Panc1 (cell line): Measurements from ENCODE around the gene SUFU. TPM values are rescaled to one million over a fixed set of nuclear protein-coding genes. Genes with fewer than 3 reads are reported as not detected.

Experiments used
- ATAC-seq: fragments of 200-7000 bp; cut with Tn5 transposase; 2 replicates; pipeline ENCODE4 v1.9.1; 2020; ENCODE audit warnings: mild to moderate bottlenecking, moderate library complexity
- BruUV-seq: library from RNA; stranded (reverse); fragments of 400-500 nt; replicated peaks from 2 replicates; lab custom pipeline; 2021; lab: Mats Ljungman, UMichigan
- CTCF ChIA-PET: fragments of 300-600 bp; sonication (Branson Sonifier 250); formaldehyde crosslinking; loops from one replicate; lab custom pipeline; 2022; ENCODE audit warnings: antibody characterized with exemption; lab: Charles Lee
- POLR2A ChIA-PET: fragments of 300-600 bp; sonication (Branson Sonifier 250); formaldehyde crosslinking; loops from one replicate; lab custom pipeline; 2022; ENCODE audit warnings: antibody characterized with exemption; lab: Charles Lee
- DNase-seq: peaks from one replicate; pipeline ENCODE4 v3.0.0-alpha.2; 2010; ENCODE audit warnings: low read depth, low spot score
- H3K27ac ChIP-seq: 2 replicates; pipeline ENCODE4 v1.5.1; 2011; ENCODE audit warnings: mild to moderate bottlenecking, low read length, inconsistent platforms
- H3K27me3 ChIP-seq: fragments of 200-500 bp; sonication (Bioruptor generic); 2 replicates; pipeline ENCODE4 v1.6.0; 2014; ENCODE audit warnings: low read length, inconsistent platforms; ENCODE audit not compliant: control insufficient read depth, insufficient read depth
- H3K36me3 ChIP-seq: fragments of 200-500 bp; sonication (Bioruptor generic); 2 replicates; pipeline ENCODE4 v1.5.1; 2014; ENCODE audit warnings: inconsistent platforms, mild to moderate bottlenecking, low read length, moderate library complexity; ENCODE audit not compliant: control insufficient read depth, insufficient read depth
- H3K4me1 ChIP-seq: 2 replicates; pipeline ENCODE4 v1.5.1; 2011; ENCODE audit warnings: inconsistent platforms, mild to moderate bottlenecking, low read length, moderate library complexity; ENCODE audit not compliant: control insufficient read depth, insufficient read depth
- H3K4me3 ChIP-seq, 2 experiments: 2 replicates each; pipeline ENCODE4 v1.5.1; 2011 to 2012; ENCODE audit warnings: low read depth in 2 of 2, low read length in 2 of 2, mild to moderate bottlenecking in 2 of 2, inconsistent platforms in 1 of 2, moderate library complexity in 1 of 2
- H3K9me3 ChIP-seq: fragments of 200-500 bp; sonication (Bioruptor generic); 2 replicates; pipeline ENCODE4 v1.5.1; 2014; ENCODE audit warnings: low read depth, mild to moderate bottlenecking, inconsistent platforms, low read length, moderate library complexity; ENCODE audit not compliant: control insufficient read depth, insufficient read depth
- CTCF ChIP-seq: fragments of 450-650 bp; IDR thresholded peaks from 2 replicates; pipeline ENCODE4 v1.5.1; 2017; ENCODE audit warnings: mild to moderate bottlenecking
- POLR2AphosphoS5 ChIP-seq: IDR thresholded peaks from 2 replicates; pipeline ENCODE4 v1.6.1; 2012; ENCODE audit warnings: mild to moderate bottlenecking, low read depth, low read length, moderate library complexity
- REST ChIP-seq, 2 experiments: IDR thresholded peaks; 2 replicates each; pipeline ENCODE4 v1.6.1; 2011 to 2012; ENCODE audit warnings: low read depth in 2 of 2, control low read depth in 1 of 2, low read length in 1 of 2, mild to moderate bottlenecking in 1 of 2, moderate library complexity in 1 of 2; ENCODE audit not compliant: insufficient read depth in 1 of 2
- SIN3A ChIP-seq: IDR thresholded peaks from 2 replicates; pipeline ENCODE4 v1.6.1; 2012; ENCODE audit warnings: low read depth, mild to moderate bottlenecking, low read length, moderate library complexity, borderline replicate concordance; ENCODE audit not compliant: insufficient read depth
- TCF7L2 ChIP-seq: IDR thresholded peaks from 2 replicates; pipeline ENCODE4 v1.6.1; 2011; ENCODE audit warnings: mild to moderate bottlenecking, low read depth, low read length, inconsistent platforms
- in situ Hi-C: cut with HindIII; loops from 2 replicates; pipeline ENCODE4 v1.10.0; 2016; ENCODE audit warnings: low sequenced_read_pairs, low pct_unique_long_range_greater_than_20kb
- intact Hi-C: fragments of 100-400 bp; cut with micrococcal nuclease; formaldehyde crosslinking; loops from one replicate; pipeline ENCODE4 v1.10.0; 2022; ENCODE audit not compliant: unreplicated experiment
- total RNA-seq: library from RNA; stranded (reverse); gene quantifications from one replicate; pipeline ENCODE4 v1.2.1, GENCODE V29; 2021; ENCODE audit not compliant: unreplicated experiment

SUFU gene
- total RNA-seq, 1 experiment from 2014 or later = 9.5 TPM

- H3K4me3 ChIP-seq = no peak overlapping the region
- H3K9me3 ChIP-seq = no peaks in the 10 kb centered on the region
- H3K27me3 ChIP-seq = no peaks in the 10 kb centered on the region
- H3K4me1 ChIP-seq = peaks cover 16% of the 10 kb centered on the region
- intact Hi-C loops (no loop called here), in situ Hi-C loops (no loop called here)
- no peak overlapping the region for H3K27ac ChIP-seq
- POLR2A ChIA-PET = interaction anchor here (0.7 kb wide), 1 partner anchor 12 kb away, joined by 11 read pairs; no protein-coding TSS in a partner anchor
- TF ChIP-seq POLR2AphosphoS5 (no peak), CTCF (no peak), SIN3A (no peak), REST (IDR thresholded peaks at IDR 0.05; ENCODE audit: insufficient read depth in 1 of 2, low read depth in 2 of 2, low read length in 1 of 2) (no peak), TCF7L2 (no peak)
- H3K36me3 ChIP-seq = peaks cover 7% of the 10 kb centered on the region; the same call in 1 of the 2 replicates
- DNase-seq (no peak), ATAC-seq (no peak)
- BruUV-seq = no TSS peak
- CTCF ChIA-PET = no interaction called here
Observed at GRCh38 chr10:102657451-102657850, 153.7 kb downstream of the SUFU start.

- no TSS peak for BruUV-seq
- Histone ChIP-seq H3K27ac (no peak overlapping the region), H3K4me1 (peaks cover 16% of the 10 kb centered on the region), H3K4me3 (no peak overlapping the region), H3K27me3 (no peaks in the 10 kb centered on the region), H3K9me3 (no peaks in the 10 kb centered on the region), H3K36me3 (peaks cover 7% of the 10 kb centered on the region; the same call in 1 of the 2 replicates)
- in situ Hi-C loops (no loop called here), intact Hi-C loops (no loop called here)
- no peak for TF ChIP-seq REST (IDR thresholded peaks at IDR 0.05; ENCODE audit: insufficient read depth in 1 of 2, low read depth in 2 of 2, low read length in 1 of 2)
- no peak for TF ChIP-seq CTCF
- no peak for TF ChIP-seq TCF7L2
- no peak for DNase-seq
- ATAC-seq = no peak
- ChIA-PET POLR2A (interaction anchor here (0.5 to 0.7 kb wide), 2 partner anchors 13 to 617 kb away, joined by 10 to 11 read pairs; no protein-coding TSS in a partner anchor), CTCF (interaction anchor here (0.6 kb wide), 1 partner anchor 20 kb away, joined by 4 read pairs; no protein-coding TSS in a partner anchor)
Observed at GRCh38 chr10:102657984-102658724, 154.4 kb downstream of the SUFU start.
